ENCODE data around the gene PLA2G3. TPM values are rescaled to one million over a fixed set of nuclear protein-coding genes. Genes with fewer than 3 reads are reported as not detected.
A peak's percentile ranks its signal among the peaks of the same experiment; 100 is the strongest.

The PLA2G3 gene
- total RNA-seq, 1 experiment from 2014 or later: not detected

- H3K9me2 ChIP-seq (ENCODE audit: insufficient read depth): no peaks in the 10 kb centered on the region
- ChIA-PET POLR2A (no interaction called here), RAD21 (ENCODE audit: low non-redundant PET in 1 of 2, low total read pairs in 2 of 2, uncharacterized antibody in 2 of 2, unreplicated experiment in 2 of 2) (no interaction called here), CTCF (interaction anchor here (3.5 kb wide), 1 partner anchor 166 kb away, joined by 32 read pairs; no protein-coding TSS in a partner anchor)
- peak overlapping the region; percentile 75; the same call in 1 of the 2 replicates for H3K27ac ChIP-seq (ENCODE audit: low read depth, low read length)
- ATAC-seq (no peak), DNase-seq (ENCODE audit: low read depth, low spot score) (no peak)
- H3K4me2 ChIP-seq (ENCODE audit: low read length): peak overlapping the region; percentile 99
- no peaks in the 10 kb centered on the region for H3K9me3 ChIP-seq (ENCODE audit: control insufficient read depth in 1 of 2, insufficient read depth in 1 of 2, low read depth in 1 of 2, low read length in 2 of 2)
- no peaks in the 10 kb centered on the region for H4K20me1 ChIP-seq (ENCODE audit: insufficient read depth)
- H3K4me3 ChIP-seq (replicated peaks in 1 of 2; ENCODE audit: low read depth in 1 of 2, low read length in 2 of 2): peak overlapping the region; percentile 90 to 97
- H3K79me2 ChIP-seq (ENCODE audit: insufficient read depth, low read length): no peaks in the 10 kb centered on the region; the same call in 1 of the 2 replicates
- TF ChIP-seq SRF (IDR thresholded peaks at IDR 0.05; ENCODE audit: low read depth) (no peak), SIN3A (IDR thresholded peaks at IDR 0.05; ENCODE audit: low read depth) (no peak), POLR2A (IDR thresholded peaks at IDR 0.05; ENCODE audit: borderline replicate concordance, extremely low read depth, insufficient read depth, insufficient read length) (no peak), ELF1 (IDR thresholded peaks at IDR 0.05; ENCODE audit: borderline replicate concordance, low read depth) (no peak), ZNF274 (IDR thresholded peaks at IDR 0.05; ENCODE audit: low read depth, low read length) (no peak), YY1 (IDR thresholded peaks at IDR 0.05; ENCODE audit: extremely low read depth, insufficient replicate concordance, low read depth, low read length) (no peak), EZH2phosphoT487 (IDR thresholded peaks at IDR 0.05; ENCODE audit: borderline replicate concordance) (no peak), CBX3 (IDR thresholded peaks at IDR 0.05; ENCODE audit: low read depth) (no peak), CEBPB (IDR thresholded peaks at IDR 0.05; ENCODE audit: low read depth) (no peak)
- TF ChIP-seq, protein P1, sequence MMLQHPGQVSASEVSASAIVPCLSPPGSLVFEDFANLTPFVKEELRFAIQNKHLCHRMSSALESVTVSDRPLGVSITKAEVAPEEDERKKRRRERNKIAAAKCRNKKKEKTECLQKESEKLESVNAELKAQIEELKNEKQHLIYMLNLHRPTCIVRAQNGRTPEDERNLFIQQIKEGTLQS (IDR thresholded peaks at IDR 0.05): no peak
- TF ChIP-seq, protein P2, sequence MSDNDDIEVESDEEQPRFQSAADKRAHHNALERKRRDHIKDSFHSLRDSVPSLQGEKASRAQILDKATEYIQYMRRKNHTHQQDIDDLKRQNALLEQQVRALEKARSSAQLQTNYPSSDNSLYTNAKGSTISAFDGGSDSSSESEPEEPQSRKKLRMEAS (IDR thresholded peaks at IDR 0.05): no peak
- no peaks in the 10 kb centered on the region for H3K27me3 ChIP-seq (ENCODE audit: insufficient read depth, low read length)
- H3K9ac ChIP-seq (ENCODE audit: low read length): peak overlapping the region; percentile 95
- BruUV-seq (replicated peaks): no TSS peak
- no peak overlapping the region for H2AFZ ChIP-seq (ENCODE audit: low read depth, low read length, poor library complexity, severe bottlenecking)
- peaks cover 0 to 11% of the 10 kb centered on the region in 2 experiments; a peak in 1 of 4 replicates for H3K36me3 ChIP-seq (ENCODE audit: control insufficient read depth in 1 of 2, insufficient read depth in 2 of 2, low read length in 2 of 2)
- intact Hi-C loops (cut with micrococcal nuclease): no loop called here
- peaks cover 14 to 32% of the 10 kb centered on the region in 2 experiments; a peak in 3 of 4 replicates for H3K4me1 ChIP-seq (ENCODE audit: control insufficient read depth in 1 of 2, insufficient read depth in 2 of 2, low read length in 2 of 2)
Measured at GRCh38 chr22:31106001-31106571, 34.2 kb downstream of the PLA2G3 start.

All from HCT116 (cell line).